Measurements from ENCODE around the gene CDK14.
"Not testable (repeated sequence)": the region's sequence is repeated elsewhere in the genome, so short reads cannot be mapped to it uniquely, and the experiment has no call there.

The CDK14 gene

DNA sequence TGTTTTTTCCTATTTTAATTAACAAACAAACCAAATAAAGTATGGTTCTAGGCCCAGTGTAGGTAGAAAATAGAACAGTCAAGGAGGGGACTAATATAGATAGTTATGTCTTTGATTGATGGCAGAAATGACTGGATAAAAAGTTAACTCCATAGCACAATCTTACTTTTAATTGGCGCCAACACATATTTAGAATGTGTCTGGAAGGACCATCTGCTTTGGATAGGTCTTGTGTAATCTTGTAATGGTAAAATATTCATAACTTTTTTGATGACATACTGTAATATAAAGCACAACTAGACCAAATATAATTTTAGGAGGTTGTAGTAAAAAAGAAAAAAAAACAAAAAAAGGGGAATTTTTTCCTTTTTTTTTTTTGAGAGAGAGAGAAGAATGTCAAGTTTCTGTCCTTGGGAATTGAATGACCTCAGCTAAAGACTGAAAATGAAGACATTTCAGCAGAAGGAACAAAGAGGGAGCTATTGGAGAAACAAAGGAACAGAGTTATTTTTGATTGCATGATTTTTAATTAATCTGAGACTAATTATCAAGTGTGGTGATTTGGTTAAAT, 193.7 kb downstream of the CDK14 start:
- DNase-seq: no peak

DNA sequence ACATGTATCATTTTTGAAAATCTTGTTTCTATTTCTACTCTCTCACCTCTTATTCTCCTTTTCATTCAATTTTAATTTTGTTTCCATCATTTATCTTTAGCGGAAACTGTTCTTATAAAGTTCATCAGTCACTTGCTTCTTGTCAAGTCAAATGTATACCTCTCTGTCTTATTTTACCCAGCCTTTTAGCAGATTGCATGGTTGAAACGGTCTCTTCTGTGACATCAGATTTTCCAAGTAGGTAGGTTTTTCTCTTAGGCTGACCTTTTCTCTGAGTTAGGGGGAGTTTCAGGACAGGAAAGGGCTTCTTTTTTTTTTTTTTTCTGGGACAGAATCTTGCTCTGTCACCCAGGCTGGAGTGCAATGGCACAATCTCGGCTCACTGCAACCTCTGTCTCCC, 195.5 kb downstream of the CDK14 start:
- no peak for DNase-seq

DNA sequence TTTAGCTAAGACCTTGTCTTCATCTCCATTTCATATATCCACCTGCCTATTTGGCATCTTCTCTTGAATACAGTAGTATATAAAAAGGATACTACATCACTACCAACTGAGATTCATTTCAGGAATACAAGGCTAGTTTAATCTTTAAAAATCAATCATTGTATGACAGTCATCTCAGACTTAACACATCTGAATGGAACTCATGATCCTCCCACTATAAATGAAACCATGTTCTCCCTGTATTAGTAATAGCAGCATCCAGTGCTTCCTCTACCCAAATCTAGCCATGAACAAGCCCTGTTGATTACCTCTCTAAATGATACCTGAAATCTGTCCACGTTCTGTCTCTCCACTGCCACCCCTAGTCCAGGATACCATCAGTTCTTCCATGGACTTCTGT, 196.2 kb downstream of the CDK14 start:
- DNase-seq: no peak

DNA sequence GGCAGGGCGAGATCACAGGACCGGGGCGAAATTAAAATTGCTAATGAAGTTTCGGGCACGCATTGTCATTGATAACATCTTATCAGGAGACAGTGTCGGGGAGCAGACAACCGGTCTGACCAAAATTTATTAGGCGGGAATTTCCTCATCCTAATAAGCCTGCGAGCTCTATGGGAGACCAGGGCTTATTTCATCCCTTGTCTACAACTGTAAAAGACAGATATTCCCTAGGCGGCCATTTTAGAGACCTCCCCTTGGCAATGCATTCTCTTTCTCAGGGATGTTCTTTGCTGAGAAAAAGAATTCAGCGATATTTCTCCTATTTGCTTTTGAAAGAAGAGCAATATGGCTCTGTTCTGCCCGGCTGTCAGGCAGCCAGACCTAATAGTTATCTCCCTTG, 198.1 kb downstream of the CDK14 start:
- DNase-seq: not testable (repeated sequence)

DNA sequence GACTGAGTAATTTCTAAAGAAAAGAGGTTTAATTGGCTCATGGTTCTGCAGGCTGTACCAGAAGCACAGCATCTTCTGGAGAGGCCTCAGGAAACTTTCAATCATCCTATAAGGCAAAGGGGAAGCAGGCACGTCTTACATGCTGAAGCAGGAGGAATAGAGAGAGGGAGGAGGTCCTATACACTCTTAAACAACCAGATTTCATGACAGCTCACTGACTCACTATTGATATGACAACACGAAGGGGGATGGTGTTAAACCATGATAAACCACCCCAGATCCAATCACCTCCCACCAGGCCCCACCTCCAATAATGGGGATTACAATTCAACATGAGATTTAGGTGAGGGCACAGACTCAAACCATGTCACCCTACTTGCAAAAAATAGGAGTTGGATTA, 201.5 kb downstream of the CDK14 start:
- DNase-seq: no peak

- no peak for DNase-seq
These were observed 208.2 kb downstream of the CDK14 start for GRCh38 chr7:90804370-90804769.

GRCh38 chr7:90815552-90815951, 219.4 kb downstream of the CDK14 start:
- not testable (repeated sequence) for DNase-seq

DNA sequence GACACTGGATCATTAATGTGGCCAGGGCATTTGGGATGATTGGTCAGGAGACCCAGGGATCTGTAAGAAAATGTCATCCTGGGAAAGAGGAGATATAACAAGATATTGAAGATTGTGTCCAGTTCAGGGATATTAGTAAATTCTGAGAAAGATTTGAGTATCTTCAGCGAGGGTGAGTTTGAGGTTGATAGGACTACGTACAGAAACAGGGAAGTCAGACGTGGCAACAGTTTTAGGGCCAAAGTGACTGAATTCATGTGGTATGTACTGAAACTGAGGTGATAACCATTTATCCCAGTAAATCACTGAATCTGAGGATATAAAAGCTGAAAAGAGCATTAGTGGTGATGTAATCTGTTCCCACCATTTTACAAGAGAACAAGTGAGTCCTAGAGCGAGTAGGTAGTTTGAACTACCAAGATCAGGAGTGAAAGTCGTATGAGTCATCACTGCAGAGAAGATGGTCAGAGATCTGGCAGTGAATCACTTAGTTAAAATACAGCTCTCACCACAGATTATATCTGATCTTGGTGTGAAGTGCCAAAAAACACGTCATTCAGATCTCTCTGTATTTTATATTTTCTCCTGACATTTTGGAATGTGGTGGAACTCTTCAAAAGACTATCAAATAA, 220.5 kb downstream of the CDK14 start:
- no peak for DNase-seq

DNA sequence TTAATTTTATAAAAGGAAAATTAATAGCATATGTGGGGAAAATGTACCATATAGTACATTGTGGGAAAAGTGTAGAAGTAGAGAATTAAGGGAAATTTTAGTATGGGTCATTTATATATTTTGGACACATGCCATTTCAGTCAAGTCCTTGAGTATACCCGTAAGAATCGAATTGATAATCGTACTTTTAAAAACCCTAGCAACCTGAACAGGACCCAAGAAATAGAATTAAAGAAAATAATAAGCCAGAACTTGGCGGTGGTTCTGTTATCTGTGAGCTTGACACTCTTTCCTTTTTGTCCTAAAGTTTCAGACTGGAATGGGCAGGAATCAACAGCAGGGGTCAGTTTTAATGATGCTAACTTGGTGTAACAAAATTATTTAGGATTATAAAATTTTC, 221.0 kb downstream of the CDK14 start:
- no peak for DNase-seq

- no peak for DNase-seq
These were observed 221.7 kb downstream of the CDK14 start for GRCh38 chr7:90817846-90818245.

- no peak for DNase-seq
These were observed 222.2 kb downstream of the CDK14 start for GRCh38 chr7:90818341-90818740.

DNA sequence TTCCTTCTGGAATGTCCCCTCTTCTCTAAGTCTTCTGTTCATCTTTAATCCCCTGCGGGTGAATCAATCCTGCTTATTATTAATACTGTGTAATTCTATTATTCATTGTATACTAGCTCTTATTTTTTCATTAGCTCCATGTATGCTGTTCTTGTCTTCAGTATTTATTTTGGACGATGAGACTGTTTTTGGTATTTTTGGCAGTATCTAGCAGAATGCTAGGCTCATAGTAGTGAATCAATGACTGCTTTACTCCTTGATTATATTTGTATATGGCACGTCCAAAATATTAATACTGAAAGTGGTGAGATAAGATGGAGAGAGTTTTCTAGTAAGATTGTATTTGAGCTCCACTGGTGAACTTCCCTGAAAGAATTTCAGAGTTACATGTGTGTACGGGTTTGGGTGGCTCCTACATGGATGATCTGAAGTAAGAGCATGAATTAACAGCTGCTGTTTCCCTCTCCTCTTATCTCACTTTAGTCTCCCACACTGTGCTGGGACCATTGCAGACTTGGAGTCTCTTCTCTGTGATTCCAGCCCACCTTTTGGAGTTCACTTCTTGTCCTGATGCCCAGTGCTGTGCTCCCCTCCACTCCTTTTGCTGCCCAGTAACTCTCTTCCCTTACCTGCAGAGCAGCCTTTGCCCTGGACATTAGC, 226.0 kb downstream of the CDK14 start:
- DNase-seq: no peak

DNA sequence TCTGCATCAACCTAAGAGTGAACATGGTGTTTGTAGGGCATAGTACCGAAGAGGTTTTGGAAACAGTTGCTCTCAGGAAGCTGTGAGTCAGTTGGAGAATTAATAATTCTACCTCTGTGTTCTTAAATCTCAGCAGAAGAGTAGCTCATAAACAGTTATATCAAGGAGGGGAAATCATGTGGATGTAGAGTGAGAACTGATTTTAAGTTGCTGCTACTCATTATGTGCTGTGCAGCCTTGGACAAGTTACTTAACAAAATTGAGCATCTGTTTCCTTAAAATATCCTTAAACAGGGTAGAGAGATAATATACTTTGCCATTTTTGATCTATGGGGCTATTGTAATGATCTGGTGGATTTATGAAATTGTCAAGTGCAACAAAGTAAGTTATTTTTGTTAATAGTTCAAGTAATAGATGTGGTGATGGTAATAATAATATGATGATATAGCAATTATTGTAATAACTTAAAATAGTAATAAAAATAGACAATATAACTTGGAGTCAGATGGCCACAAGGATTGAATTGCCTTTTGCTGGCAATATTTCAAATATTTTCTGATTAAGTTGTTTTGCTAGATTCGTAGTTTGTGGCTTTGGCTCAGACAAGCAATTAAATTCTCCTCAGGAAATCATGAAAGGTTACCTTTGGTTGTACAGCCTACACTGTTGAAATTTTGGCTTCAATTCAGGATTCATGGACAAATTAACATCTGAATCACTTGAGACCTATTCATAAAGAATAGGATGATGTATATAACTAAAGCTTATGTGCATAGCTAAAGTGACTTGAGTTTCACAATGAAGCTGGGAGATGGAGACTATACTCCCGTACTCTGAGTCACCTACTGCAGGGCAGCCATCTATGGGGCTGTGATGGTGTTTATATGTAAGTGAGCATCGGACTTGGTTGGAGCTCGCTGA, 228.5 kb downstream of the CDK14 start:
- no peak for DNase-seq

DNA sequence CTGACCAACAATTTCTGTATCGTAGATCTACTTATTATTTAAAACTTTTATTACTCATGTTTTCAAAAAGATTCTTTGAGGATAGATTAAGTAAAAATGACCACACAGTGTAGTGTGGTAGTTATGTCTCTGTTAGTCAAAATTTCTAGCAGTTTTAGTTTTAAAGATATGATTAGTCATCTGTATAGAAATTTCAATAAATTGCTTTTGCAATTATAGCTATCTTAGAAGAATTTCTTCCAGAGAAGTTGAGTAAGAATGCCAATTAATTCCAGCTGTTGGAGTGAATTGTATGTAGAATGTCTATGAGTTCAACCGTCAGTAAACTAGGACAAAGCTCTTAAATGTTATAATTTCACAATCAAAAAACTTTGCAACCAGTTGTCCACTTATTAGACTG, 229.7 kb downstream of the CDK14 start:
- DNase-seq: no peak

- DNase-seq: no peak
These were observed 232.5 kb downstream of the CDK14 start for GRCh38 chr7:90828601-90829000.

GRCh38 chr7:90830308-90830707, 234.2 kb downstream of the CDK14 start:
- DNase-seq: no peak

DNA sequence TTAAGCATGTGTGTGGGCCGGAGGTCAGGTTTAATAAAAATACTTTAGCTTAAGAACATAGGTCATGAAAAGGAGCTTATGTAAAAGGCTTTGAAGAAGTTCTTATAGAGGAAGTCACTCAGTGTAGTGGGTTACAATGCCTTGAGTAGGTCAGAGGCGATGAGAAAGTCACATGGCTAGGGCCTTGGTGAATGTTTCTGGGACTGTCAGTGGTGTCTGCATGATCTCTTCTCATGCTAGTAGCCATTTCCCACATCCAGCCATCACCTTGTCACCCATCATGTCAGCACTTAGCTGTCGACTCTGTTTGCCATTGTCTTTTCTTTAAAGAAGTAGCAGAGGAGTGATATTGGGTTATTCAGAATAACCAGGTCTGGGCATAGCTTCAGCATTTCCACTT, 236.6 kb downstream of the CDK14 start:
- no peak for DNase-seq

DNA sequence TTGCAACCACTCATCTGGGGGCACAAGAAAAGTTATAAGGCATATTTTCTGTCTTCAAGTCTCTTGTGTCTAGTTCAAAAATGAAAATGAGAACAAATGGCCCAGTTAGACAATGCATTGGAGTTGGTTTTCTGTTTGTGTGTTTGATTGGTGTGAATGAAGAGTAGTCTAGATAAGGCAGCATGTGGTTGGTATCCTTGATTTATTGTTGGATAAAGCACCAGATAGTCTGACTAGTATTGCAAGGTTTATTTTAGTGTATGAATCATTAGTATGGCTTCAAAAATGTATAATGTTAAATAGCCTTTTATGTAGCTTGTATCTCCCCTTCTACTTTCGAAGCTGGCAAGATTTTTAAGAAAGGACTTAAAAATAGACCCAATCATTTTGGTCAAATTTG, 237.3 kb downstream of the CDK14 start:
- no peak for DNase-seq

- DNase-seq: no peak
These were observed 238.7 kb downstream of the CDK14 start for GRCh38 chr7:90834771-90835170.

DNA sequence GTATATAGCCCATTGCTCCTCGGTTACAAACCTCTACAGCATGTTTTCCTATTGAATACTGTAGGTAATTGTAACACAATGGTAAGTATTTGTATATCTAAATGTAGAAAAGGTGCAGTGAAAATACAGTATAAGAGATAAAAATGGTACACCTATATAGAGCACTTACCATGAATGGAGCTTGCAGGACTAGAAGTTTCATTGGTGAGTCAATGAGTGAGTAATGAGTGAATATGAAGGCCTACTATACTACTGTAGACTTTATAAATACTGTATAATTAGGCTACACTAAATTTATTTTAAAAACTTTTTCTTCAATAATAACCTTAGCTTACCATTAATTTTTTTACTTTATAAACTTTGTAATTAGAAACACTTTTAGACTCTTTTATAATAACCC, 239.7 kb downstream of the CDK14 start:
- DNase-seq: no peak

GRCh38 chr7:90836937-90837336, 240.8 kb downstream of the CDK14 start:
- DNase-seq: no peak

DNA sequence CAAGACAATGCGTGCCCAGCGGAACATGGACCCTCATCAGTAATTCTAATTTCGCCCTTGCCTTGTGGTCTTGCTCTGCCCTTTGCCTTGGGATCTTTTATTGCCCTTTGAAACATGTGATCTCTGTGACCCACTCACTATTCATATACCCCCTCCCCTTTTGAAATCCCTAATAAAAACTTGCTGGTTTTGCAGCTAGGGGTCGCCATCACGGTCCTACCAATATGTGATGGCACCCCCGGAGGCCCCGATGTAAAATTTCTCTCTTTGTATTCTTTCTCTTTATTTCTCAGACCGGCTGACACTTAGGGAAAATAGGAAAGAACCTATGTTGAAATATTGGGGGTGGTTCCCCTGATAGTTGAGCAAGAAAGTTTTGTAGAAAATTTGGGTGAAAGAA, 242.7 kb downstream of the CDK14 start:
- DNase-seq: no peak
